A673 (cell line): Measurements from ENCODE around the gene GSAP.

ENCODE experiments used
- EZH2 ChIP-seq: fragments of 200-600 bp; sonication (generic); IDR thresholded peaks from 2 replicates; pipeline ENCODE4 v1.6.1; 2017; ENCODE audit warnings: borderline replicate concordance, low read depth, mild to moderate bottlenecking, mixed read lengths, antibody characterized with exemption, low read length; ENCODE audit not compliant: poor library complexity, severe bottlenecking
- TF ChIP-seq, protein P1 (sequence below): fragments of 300-800, 200-600 bp; sonication (generic); conservative IDR thresholded peaks from 2 replicates; pipeline ENCODE4 v1.5.1; 2017; ENCODE audit warnings: low read depth, mild to moderate bottlenecking, antibody characterized with exemption, low read length, moderate library complexity, mixed read lengths

DNA sequence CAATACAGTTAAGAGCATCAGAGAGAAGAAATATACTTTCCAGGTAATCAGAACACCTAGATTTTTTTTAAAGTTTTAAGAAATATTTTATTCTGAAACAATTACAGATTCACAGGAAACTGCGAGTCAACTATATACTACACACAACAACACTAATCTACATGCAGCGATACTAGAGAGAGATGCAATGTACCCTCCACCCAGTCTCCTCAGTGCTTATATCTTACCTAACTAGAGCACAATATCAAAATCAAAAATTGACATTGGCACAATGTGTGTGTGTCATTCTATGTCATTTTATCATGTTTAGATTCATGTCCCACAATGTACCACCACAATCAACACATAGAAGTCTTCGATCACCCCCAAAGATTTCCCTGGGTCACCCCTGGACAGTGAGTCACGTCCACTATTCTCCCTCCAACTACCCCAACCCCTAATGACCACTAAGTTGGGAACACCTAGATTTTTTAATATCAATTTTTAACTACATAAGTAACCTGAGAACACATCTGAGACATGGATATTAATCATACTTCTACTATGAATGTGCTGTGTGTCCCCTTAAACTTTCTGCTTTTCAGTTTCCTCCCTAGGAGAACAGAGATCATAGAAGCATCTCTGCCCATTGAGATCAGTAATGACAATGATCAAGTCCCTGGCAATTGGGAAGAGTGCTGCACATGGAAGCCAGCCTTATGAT is 86.5 kb downstream of the GSAP start:
- TF ChIP-seq, protein P1, sequence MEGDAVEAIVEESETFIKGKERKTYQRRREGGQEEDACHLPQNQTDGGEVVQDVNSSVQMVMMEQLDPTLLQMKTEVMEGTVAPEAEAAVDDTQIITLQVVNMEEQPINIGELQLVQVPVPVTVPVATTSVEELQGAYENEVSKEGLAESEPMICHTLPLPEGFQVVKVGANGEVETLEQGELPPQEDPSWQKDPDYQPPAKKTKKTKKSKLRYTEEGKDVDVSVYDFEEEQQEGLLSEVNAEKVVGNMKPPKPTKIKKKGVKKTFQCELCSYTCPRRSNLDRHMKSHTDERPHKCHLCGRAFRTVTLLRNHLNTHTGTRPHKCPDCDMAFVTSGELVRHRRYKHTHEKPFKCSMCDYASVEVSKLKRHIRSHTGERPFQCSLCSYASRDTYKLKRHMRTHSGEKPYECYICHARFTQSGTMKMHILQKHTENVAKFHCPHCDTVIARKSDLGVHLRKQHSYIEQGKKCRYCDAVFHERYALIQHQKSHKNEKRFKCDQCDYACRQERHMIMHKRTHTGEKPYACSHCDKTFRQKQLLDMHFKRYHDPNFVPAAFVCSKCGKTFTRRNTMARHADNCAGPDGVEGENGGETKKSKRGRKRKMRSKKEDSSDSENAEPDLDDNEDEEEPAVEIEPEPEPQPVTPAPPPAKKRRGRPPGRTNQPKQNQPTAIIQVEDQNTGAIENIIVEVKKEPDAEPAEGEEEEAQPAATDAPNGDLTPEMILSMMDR: no peak
- no peak for TF ChIP-seq EZH2
